Measurements from ENCODE around the gene SEC14L6. TPM values are rescaled to one million over a fixed set of nuclear protein-coding genes. Genes with fewer than 3 reads are reported as not detected.
"Not testable (repeated sequence)": the region's sequence is repeated elsewhere in the genome, so short reads cannot be mapped to it uniquely, and the experiment has no call there.

The SEC14L6 gene
- total RNA-seq: 14.8 TPM
- long read RNA-seq, partial matches to known transcripts: 3 of 30 reads
- long read RNA-seq, other reads (novel, unspliced or antisense): 27 of 30 reads

DNA sequence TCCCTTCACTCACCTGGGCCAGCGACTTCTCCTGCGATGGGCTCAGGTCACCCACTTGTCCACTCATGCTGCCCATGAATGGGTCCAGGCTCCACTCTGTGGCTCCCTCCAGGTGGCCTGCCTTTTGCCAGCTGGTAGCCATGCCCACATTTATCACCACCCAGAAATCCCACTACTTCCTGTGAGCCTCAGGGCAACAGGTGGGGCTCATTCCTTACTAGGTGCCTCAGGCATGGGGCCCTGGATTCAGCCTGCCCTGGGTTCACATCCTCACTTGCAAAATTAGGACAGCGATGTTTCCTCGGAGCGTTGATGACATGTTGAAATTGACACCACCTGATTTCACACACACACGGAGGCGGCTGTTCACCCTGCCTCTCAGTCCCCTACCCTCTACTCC lies at the start of gene SEC14L6:
Gene SEC14L6, minus strand, starts transcription at position 126 of the 400 bp plus-strand sequence. Its CDS starts 59 bp downstream, at position 67.
- peaks cover 5% of the 10 kb centered on the region for H3K4me1 ChIP-seq
- no peaks in the 10 kb centered on the region for H3K9me3 ChIP-seq
- DNase-seq (no peak), ATAC-seq (no peak)
- H3K27me3 ChIP-seq (ENCODE audit: low read depth): peaks cover 14% of the 10 kb centered on the region
- H3K36me3 ChIP-seq: no peaks in the 10 kb centered on the region
- intact Hi-C loops (cut with DNase I): no loop called here
- no peak within 1 kb of the TSS for H3K4me3 ChIP-seq
- TF ChIP-seq, protein P1, sequence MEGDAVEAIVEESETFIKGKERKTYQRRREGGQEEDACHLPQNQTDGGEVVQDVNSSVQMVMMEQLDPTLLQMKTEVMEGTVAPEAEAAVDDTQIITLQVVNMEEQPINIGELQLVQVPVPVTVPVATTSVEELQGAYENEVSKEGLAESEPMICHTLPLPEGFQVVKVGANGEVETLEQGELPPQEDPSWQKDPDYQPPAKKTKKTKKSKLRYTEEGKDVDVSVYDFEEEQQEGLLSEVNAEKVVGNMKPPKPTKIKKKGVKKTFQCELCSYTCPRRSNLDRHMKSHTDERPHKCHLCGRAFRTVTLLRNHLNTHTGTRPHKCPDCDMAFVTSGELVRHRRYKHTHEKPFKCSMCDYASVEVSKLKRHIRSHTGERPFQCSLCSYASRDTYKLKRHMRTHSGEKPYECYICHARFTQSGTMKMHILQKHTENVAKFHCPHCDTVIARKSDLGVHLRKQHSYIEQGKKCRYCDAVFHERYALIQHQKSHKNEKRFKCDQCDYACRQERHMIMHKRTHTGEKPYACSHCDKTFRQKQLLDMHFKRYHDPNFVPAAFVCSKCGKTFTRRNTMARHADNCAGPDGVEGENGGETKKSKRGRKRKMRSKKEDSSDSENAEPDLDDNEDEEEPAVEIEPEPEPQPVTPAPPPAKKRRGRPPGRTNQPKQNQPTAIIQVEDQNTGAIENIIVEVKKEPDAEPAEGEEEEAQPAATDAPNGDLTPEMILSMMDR (IDR thresholded peaks at IDR 0.05): no peak
- H3K27ac ChIP-seq: no peak within 1 kb of the TSS

DNA sequence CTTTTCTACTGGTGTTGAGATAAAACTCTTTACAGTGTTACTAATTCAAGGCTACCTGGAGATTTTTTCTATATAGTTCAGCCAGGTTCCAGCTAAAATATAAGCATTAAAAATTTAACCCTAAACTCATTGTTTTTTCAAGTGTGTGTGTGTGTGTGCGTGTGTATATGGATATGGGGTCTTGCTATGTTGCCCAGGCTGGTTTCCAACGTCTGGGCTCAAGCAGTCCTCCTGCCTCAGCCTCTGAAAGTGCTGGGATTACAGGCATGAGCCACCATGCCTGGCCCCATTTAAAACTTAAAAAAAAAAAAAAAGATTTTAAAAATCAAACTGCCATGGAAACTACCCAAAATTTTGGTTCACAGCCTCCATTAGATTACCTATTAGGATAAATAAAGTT lies 49.7 kb upstream of the SEC14L6 start:
- DNase-seq (no peak), ATAC-seq (no peak)
- Histone ChIP-seq H3K27me3 (ENCODE audit: low read depth) (no peaks in the 10 kb centered on the region), H3K27ac (no peak overlapping the region), H3K36me3 (no peaks in the 10 kb centered on the region), H3K9me3 (no peaks in the 10 kb centered on the region), H3K4me3 (no peak overlapping the region), H3K4me1 (peaks cover 5% of the 10 kb centered on the region)
- intact Hi-C loops (cut with DNase I): no loop called here
- TF ChIP-seq, protein P1 (IDR thresholded peaks at IDR 0.05): no peak

- H3K4me1 ChIP-seq: peaks cover 20% of the 10 kb centered on the region
- H3K36me3 ChIP-seq: peaks cover 22% of the 10 kb centered on the region
- intact Hi-C loops (cut with DNase I); H3K9me3 ChIP-seq; DNase-seq; ATAC-seq; H3K27me3 ChIP-seq (ENCODE audit: low read depth): not testable (repeated sequence)
- H3K27ac ChIP-seq: peak overlapping the region; percentile 82
- H3K4me3 ChIP-seq: peak overlapping the region; percentile 86
These were observed 45.8 kb upstream of the SEC14L6 start for GRCh38 chr22:30592360-30592713.

DNA sequence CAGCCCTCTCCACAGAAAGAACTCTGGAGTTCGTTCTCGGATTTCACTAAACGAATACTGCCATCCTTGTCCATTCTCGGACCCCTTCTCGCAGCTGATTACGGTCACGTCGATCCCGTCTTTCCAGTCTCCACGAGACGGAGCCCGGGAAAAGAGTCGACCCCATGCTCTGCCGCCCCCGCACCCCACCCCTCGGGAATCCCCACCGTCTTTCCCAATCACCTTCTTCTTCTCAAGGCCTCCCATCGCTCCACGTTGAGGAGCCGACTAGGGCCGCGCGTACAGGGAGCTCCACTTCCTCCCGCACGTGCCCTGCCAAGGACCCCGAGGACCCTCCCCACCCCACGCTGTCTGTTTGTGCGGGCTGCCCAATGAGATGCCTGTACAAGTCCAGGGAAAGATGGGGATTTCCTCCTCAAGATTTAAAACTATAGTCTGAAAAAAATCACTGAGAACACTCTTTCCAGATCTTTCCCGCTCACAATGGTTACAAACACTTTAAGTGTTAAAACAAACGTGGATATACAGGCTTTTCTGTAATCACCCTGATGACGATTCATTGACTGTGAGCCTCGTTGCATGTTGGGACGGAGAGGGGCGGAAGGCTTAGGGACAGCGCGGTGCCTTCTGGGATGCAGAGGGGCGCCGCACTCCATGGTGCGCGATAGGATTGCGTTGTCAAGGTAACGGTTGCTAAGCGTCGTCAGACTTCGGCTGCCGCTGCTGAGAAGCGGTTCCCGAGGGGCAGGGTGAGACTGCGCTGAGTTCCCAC lies 45.2 kb upstream of the SEC14L6 start, which contains the start of gene PES1:
Gene PES1, minus strand, starts transcription at position 323 of the 772 bp plus-strand sequence. Its CDS starts 77 bp downstream, at position 246.
- DNase-seq (peak; percentile 94), ATAC-seq (peak; percentile 99 to 100)
- intact Hi-C loops (cut with DNase I): no loop called here
- TF ChIP-seq, protein P1 (IDR thresholded peaks at IDR 0.05): no peak
- H3K9me3 ChIP-seq: no peaks in the 10 kb centered on the region
- H3K27me3 ChIP-seq (ENCODE audit: low read depth): no peaks in the 10 kb centered on the region
- H3K36me3 ChIP-seq: peaks cover 28% of the 10 kb centered on the region
- peak within 1 kb of the TSS; percentile 82 for H3K27ac ChIP-seq
- H3K4me3 ChIP-seq: peak within 1 kb of the TSS; percentile 86
- peaks cover 20% of the 10 kb centered on the region for H3K4me1 ChIP-seq

GRCh38 chr22:30591191-30591587 lies 44.6 kb upstream of the SEC14L6 start:
- intact Hi-C loops (cut with DNase I): no loop called here
- ATAC-seq (no peak), DNase-seq (no peak)
- no peaks in the 10 kb centered on the region for H3K9me3 ChIP-seq
- H3K4me1 ChIP-seq: peaks cover 20% of the 10 kb centered on the region
- TF ChIP-seq, protein P1 (IDR thresholded peaks at IDR 0.05): no peak
- H3K36me3 ChIP-seq: peaks cover 34% of the 10 kb centered on the region
- H3K4me3 ChIP-seq: peak overlapping the region; percentile 86
- no peaks in the 10 kb centered on the region for H3K27me3 ChIP-seq (ENCODE audit: low read depth)
- peak overlapping the region; percentile 82 for H3K27ac ChIP-seq

DNA sequence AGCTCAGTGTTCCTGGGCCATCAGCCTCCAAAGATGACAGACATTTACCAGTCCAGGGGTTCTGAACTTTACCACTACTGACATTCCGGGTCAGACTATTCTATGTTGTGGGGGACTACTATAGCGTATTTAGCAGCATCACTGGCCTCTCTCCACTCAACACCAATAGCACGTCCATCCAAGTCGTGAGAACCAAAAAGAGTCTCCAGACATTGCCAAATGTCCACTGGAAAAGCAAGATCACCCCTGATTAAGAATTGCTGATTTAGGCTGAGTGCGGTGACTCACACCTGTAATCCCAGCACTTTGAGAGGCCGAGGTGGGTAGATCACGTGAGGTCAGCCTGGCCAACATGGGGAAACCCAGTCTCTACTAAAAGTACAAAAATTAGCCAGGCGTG lies 39.9 kb upstream of the SEC14L6 start:
- no peak for ATAC-seq

More for the DNA sequence above, 39.9 kb upstream of the SEC14L6 start:
- intact Hi-C loops (cut with DNase I): no loop called here
- no peaks in the 10 kb centered on the region for H3K9me3 ChIP-seq
- no peaks in the 10 kb centered on the region for H3K27me3 ChIP-seq (ENCODE audit: low read depth)
- H3K4me1 ChIP-seq: peaks cover 15% of the 10 kb centered on the region
- TF ChIP-seq, protein P1 (IDR thresholded peaks at IDR 0.05): no peak
- no peak overlapping the region for H3K27ac ChIP-seq
- no peak for DNase-seq
- no peak overlapping the region for H3K4me3 ChIP-seq
- H3K36me3 ChIP-seq: peaks cover 82% of the 10 kb centered on the region

All from lower lobe of right lung (tissue), 2 donors.